ENCODE results near the gene TMC1.
"Not testable (repeated sequence)": the region's sequence is repeated elsewhere in the genome, so short reads cannot be mapped to it uniquely, and the experiment has no call there.

Gene TMC1

DNA sequence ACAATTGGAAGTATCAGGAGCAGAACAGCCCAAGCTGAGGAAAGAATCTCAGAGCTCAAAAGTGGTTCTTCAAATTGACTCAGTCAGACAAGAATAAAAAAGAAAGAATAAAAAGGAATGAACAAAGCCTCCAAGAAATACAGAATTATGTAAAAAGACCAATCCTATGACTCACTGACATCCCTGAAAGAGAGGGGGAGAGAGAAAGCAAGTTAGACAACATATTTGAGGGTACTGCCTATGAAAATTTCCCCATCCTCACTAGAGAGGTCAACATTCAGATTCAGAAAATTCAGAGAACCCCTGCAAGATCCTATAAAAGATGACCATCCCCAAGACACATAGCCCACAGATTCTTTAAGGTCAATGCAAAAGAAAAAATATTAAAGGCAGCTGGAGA is 258.2 kb downstream of the TMC1 start:
- no peak for DNase-seq

DNA sequence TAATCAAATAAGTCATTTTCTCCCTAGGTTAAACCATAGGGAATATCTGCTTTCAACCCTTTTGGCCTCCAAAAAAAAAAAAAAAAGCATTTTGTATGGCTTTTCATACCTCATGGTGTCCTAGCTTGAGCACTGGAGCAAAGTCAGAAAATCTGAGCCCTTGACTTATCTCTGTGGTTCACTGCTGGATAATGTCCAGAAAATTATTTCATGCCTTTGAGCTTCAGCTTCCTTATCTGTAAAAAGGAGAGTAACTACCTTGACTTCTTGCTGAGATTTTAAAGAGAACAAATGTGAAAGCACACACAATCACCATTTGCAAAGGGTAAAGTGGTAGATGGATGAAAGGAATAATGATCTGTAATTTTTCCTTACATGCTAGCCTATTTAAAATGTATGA is 265.5 kb downstream of the TMC1 start:
- no peak for DNase-seq

DNA sequence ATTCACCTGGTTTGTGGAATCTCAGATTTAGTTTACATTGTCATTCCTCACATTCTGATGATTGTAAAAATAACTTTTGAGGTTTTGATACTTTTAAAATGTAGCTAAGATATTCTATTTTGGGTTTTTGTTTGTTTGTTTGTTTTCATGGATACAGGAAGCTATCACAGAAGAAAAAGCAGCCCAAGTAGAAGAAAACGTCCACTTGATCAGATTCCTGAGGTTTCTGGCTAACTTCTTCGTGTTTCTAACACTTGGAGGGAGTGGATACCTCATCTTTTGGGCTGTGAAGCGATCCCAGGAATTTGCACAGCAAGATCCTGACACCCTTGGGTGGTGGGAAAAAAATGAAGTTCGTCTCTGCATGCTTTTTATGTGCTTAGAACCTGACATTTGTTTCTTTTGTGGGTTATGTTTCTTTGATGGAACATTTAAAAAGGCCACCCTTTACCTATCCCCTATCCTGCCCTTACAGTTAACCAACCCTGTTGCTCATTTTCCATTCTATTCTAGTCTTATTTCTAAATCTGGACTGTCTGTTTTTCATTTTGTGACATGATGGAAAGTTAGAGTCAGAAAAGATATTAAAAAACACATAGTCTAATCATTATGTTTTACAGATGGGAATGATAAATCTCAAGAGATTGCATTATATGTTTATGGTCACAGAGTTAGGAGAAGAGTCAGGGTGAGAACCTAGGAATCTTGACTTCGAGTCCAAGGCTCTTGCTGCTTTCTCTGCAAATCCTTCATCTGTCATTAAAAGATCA is 267.7 kb downstream of the TMC1 start:
- DNase-seq, result no peak

DNA sequence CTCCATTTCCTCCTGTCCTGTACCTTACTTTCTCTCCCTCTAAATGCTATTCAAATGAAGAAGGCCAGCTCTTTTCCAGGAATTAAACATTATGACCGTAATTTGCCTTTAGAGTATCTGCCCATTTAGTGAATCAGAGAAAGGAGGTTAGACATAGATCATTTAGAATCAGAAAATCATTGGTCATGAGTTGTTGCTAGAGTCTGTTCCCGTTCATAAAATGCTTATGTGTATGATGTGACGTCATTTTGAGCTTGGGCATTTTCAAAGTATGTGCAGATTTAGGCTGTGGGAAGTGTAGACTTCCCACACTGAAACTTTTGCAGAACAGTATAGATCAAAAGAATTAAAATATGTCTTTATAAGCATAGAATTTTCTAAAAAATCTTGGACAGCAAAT is 268.5 kb downstream of the TMC1 start:
- no peak for DNase-seq

DNA sequence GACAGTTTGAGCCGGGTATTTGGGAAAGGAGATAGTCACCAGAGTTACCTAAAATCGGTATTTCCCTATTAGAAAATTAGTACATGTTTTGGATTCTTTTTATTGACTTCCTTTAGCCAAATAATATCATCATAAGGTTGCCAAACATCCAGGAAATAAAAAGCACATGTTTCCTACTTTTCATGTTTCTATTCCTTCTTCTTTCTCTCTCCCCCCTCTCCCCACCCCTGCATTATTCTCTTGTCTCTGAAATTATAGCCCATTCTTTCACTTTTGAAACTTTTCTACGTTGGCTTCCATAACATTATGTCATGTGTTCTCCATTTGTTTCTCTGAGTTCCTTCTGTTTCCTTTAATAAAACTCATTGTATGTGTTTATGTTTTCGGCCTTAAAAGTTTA is 269.6 kb downstream of the TMC1 start:
- DNase-seq, result no peak

DNA sequence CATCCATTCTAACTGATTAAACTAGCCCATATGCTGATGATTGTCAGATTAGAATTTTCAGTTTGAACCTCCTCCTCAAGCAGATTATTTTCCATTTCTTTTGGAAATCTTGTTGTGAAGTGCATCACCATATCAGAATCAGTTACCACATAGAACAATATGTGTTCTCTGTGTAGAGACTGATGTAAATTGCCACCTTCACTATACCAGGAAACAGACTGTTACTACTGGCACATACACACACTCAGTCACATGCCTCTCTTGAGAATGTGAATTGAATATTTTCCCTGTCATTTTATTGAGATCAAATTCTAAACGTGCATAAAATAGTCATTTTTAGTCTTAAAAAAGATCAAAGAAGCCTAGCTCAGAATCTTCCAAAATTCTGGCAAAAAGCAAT is 270.0 kb downstream of the TMC1 start:
- no peak for DNase-seq

DNA sequence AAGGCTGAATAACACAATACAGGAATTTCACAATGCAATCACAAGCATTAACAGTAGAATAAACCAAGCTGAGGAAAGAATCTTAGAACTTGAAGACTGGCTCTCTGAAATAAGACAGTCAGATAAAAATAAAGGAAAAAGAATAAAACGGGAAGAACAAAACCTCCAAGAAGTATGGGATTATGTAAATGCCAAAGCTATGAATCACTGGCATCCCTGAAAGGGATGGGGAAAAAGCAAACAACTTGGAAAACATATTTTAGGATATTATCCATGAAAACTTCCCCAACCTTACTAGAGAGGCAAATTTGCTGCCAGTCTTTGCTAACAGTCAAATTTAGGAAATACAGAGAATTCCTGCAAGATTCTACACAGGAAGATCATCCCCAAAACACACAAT is 273.5 kb downstream of the TMC1 start:
- no peak for DNase-seq

DNA sequence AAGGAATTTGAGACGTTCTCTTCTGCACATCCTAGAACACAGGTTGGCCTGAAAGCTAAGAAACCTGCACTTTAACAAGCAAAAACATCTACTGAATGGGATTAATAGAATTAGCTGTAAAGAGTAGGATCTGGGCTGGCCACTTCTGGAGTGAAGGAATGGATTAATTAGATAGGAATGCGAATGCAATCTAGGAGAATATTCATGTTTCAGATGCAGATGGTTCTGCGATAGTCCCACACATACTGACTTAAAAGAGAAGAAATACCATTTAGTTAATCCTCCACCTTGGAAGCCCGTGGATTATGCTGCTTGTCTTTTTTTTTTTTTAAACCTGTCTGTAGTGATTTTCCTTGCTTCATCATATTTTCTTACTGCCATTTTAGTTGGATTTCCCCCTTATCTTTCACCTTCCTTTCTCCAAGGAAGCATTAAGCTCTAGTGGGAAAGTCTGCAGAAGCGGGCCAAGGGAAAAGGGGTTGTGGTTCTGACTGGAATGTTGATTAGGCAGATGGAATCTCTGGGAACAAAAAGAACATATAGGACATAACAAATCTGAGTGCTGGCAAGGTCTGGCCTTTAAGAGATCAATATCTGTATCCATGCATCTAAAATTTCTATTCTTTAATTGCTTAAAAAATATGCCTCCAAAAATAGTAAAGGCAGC is 279.1 kb downstream of the TMC1 start:
- DNase-seq, result no peak

DNA sequence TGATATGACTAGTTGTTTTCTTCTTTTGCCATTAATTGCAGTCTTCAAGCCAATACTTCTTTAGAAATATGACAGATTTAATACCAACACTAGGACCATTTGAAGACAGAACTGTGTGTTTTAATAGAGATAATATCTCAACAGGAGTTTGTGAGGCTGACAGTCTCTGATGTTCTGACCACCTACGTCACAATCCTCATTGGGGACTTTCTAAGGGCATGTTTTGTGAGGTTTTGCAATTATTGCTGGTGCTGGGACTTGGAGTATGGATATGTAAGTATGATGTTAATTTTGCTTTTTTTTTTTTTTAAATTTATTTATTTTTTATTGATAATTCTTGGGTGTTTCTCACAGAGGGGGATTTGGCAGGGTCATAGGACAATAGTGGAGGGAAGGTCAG is 283.8 kb downstream of the TMC1 start:
- DNase-seq, result no peak

DNA sequence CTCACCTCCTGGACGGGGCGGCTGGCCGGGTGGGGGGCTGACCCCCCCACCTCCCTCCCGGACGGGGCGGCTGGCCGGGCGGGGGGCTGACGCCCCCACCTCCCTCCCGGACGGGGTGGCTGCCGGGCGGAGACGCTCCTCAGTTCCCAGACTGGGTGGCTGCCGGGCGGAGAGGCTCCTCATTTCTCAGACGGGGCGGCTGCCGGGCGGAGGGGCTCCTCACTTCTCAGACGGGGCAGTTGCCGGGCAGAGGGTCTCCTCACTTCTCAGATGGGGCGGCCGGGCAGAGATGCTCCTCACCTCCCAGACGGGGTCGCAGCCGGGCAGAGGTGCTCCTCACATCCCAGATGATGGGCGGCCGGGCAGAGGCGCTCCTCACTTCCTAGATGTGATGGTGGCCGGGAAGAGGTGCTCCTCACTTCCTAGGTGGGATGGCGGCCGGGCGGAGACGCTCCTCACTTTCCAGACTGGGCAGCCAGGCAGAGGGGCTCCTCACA is 285.0 kb downstream of the TMC1 start:
- not testable (repeated sequence) for DNase-seq

DNA sequence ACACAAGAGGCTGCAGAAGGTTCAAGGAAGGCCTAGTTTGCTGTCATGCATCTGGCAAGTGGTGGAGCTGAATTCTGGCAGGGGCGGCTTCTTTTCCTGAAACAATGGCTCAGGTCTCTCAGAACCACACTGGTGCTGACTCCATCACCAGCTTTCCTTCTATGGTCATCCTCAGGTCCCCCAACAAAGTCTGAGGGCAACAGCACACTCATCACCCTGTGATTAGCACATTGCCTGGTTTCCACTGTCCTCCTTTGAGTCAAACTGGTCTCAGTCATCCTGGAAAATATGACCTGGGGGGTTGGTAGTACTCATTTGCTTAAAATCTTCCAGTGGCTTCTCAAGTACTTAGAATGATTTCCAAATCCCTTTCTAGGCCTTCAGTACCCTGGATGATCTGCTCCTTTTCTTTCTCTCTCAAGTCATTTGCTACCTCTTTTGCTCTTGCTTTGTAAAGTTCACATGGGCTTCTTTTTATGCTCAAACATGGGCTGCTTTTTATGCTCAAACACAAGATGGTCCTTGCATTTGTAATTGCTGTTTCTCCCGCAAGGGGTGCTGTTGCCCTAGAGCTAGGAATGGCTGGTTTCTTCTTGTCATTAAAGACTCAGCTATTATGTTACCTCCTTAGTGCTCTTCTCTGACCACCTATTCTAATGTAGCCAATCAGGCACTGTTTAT is 286.5 kb downstream of the TMC1 start:
- DNase-seq, result no peak

DNA sequence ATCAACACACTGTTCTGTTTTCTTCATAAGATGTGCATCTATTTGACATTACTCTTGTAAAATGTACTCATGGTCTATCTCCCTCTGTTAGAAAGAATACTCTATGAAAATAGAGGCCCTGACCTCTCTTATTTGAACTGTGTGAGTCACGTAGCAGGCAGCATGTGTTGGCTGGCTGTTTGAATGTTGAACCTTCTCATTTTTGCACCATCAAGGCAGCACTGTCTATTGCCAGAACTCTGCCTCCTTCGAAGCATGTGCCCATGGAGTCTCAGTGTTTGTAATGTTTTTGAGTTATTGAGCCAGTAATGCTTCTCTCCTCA is 287.0 kb downstream of the TMC1 start:
- no peak for DNase-seq

DNA sequence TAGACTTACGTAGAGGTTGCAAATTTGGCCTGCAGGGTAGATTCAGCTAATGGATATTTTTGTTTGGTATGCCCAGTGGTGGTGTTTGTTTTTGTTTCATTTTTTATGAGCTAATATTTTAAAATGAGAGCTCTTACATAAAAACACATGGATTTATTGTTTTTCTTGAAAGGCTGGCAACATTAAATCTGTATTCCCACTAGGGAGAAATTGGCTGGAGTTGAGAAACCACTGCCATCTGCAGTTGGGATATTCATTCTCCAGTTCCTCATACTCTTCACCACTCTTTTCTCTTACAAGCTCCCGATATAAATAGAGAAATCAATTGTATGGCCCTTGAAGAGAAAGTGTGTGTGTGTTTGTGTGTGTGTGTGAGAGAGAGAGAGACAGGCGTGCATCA is 288.2 kb downstream of the TMC1 start:
- no peak for DNase-seq

DNA sequence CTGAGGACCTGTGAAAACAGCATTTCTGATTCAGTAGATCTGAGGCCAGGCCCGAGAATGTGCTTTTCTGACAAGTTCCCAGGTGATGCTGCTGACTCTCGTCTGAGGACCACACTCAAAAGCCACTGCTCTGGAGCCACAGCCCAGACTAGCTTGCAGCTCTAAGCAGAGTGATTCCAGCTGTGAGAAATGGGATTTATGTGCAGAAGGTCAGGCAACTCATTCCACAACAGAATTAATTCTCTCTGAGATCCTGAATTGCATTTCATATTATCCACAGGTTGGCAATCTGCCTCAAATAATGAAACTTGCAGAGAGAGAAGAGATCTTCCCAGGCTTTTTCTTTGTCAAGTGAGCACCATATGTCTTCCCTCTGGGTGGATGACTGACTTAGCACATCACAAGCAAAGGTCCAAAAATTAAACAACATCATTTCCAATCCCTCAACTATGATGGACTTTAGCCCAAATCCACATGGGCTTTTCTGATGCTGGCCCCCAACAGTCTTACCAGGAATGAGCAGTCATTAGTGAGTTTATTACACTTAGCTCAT is 291.2 kb downstream of the TMC1 start:
- DNase-seq, result no peak

DNA sequence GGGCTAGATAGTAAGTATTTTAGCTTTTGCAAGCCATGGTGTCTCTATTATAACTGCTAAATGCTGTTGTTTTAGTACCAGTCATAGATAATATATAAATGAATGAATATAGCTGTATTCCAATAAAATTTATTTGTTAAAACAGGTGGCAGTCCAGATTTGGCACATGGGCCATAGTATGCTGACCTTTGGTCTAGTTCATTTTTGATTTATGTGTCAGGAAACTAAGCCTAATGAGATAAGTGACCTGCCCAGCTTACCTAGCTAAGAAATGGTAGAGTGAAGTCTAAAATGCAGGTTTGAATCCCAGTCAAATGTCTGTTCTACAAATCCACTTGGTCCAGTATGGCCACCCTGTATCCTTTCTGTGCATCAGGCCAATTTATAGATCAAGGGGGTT is 292.1 kb downstream of the TMC1 start:
- no peak for DNase-seq

DNA sequence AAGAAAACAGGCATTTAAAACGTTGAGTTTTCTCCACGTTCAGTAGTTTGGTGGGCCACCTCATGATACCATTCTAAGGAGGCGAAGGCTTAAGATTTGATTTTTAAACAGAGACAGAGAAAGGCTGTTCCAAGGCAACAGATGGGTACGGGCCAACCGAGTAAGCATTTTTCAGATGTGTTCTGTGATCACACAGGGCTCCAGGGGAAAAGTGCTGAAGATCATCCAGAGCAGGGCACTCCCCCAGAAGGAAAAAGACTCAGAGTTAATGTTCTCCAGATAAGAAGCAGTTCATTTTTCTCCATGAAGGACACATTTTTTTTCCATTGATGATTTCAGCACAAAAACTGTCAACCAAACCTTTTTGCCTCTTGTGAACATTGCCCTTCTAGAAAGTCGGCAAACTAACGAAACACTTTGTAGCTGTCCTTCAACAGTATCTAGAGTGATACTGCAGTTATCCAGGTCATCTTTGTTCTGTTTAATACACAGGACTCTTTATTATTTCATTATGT is 292.7 kb downstream of the TMC1 start:
- no peak for DNase-seq

DNA sequence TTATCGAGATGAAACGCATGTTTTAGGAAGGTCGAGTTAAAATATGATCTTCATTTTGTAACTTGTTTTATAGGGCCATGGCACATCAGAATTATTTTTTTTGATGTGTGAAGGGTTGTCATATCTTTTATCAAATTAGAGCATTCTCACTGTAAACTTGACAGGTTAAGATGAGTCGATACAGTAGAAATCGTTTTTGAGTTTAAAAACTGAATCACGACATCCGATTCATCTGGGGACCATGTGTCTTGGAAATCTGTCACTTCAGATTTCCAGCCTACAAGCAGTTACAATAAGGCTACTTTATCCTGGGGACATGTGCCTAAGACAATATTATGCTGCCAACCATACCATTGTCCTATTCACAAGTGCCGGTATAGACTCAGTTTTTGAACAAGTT is 295.3 kb downstream of the TMC1 start:
- no peak for DNase-seq

DNA sequence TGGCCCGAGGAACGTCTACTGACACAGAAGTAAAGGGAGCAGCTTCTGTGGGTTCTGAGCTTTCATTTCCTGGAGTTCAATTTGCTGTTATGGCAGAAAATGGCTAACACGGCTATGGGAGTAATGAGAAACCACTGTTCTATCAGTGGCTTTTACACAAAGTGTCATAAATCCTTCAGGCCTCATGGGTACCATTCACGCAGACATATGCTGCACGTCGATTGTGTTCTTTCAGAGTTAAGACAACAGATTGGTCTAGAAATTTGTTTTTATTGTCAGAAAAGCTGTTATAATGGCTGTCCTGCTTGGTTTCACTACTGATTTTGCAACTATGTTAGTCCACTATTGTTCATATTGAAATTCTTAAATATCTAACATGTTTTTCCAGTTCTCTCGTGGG is 296.0 kb downstream of the TMC1 start:
- DNase-seq, result no peak

DNA sequence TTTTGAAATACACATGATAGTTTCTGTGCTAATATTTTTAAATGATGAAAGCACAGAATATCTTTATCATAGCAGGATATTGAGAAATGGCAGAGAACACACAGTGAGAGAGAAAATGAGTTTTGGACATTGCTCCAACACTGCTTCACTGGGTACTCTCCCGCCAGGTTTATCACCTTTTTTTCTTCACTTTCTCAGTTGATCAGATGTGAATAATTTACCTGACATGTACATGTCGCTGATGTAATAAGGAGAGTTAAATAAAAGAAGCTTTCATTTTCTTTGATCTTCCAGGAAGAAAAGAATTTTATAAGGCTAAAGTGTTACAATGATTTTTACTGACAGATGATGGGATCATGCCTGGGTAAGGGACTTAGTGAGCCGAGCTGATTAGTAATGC is 297.0 kb downstream of the TMC1 start:
- DNase-seq, result no peak

DNA sequence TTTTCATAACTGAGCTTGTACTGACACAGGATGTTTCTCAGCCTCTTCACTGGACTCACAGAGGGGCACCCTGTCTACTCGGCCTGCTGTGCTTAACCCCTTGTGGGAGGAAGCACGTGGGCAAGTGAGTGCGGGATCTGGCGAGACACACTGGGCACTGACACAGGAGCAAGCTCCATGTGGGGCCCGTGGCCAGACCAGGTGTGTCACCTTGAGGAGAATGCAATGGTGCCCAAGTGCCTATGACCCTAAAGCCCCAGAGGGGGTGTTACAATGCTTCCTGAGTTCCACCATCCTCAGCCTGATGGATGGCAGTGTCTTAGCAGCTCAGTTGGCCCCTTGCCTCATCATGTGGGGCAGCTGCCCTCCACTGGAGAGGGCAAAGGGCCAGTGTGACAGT is 302.6 kb downstream of the TMC1 start:
- no peak for DNase-seq

DNA sequence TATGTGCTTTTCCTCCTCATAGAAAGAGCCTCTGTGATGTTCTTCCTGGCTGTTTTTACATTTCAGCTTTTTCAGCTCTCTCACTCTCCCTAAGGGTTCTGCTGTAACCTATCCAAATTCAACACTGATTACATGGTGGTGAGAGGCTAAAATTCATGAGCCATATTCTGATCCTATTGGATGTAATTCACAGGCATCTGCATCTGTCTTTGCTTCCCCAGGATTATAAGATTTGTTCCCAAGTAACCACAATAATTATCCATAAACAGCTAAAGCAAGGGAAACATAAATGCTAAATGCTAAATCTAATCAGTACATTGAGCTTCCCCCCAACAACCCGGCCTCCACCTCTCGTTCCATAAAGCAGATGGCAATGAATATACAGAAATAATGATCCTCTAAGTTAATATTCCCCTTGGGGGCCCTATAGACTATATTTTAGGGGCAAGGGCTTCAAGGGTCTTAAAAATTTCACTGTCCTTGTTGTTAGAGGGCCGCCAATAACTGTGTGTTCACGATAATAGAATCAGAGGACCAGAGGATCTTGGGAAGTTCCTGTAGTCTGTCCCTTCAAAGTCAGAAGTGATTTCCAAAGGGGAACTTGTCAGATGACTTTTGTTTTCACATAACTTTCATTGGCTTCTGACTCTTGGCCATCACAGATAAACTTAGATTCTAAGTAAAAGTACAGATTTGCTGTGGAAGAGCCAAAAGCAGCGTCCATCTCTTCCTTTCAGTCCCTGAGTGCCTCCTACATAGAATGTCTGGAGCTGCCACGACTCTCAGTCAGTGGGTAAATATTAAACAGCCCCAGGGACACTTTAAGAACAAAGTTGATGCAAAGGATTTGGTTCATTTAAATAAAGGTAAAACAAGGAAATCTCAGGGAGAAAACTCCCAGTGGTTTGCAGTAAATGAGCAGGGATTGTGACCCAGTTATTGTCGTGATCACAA is 305.9 kb downstream of the TMC1 start:
- no peak for DNase-seq

DNA sequence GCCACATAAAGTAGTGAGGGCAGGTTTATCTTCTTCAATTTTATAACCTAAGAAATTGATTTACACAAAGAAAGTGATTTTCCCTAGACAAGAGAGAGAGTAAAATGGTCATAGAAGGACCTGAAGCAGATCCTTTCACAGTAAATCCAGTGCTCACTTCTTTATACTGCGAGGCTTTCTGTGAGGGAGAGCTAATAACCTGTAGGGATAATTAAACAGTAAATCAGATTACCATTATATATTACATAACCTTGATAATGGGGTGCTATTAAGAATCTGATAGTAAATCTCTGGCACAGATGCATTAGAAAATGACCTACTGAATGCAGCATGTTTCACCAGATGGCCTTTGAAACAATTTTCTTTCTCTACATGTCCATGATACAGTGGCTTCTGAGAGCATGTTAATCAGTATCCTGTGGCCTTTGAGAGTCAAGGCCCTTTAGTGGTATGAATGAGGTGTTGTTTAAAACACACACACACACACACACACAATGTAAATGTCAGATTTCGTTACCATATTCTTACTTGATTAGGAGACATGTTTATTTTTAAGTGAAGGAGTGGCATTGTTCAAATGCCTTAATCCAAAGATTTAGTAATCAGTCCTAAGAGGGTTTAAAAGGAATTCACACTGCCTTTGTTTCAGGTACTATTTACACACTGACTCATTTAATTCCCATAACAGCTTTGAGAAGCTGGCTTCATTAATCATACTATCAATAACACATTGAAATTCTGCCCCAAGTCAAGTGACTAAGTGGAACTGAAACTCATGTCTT is 306.7 kb downstream of the TMC1 start:
- DNase-seq, result no peak

All from activated CD4-positive, alpha-beta T cell treated with anti-CD3 and anti-CD28 coated beads for 4 hours (primary cell).